PC-9 (cell line): Measurements from ENCODE around the gene SEC61G. TPM values are rescaled to one million over a fixed set of nuclear protein-coding genes. Genes with fewer than 3 reads are reported as not detected.

Experiments
- BruUV-seq: library from RNA; stranded (reverse); fragments of 400-500 nt; replicated peaks from 2 replicates; lab custom pipeline; 2021; lab: Mats Ljungman, UMichigan
- CTCF ChIA-PET: fragments of 300-600 bp; sonication (Branson Sonifier 250); formaldehyde crosslinking; loops from one replicate; lab custom pipeline; 2022; ENCODE audit warnings: antibody characterized with exemption; lab: Charles Lee
- POLR2A ChIA-PET: fragments of 300-600 bp; sonication (Branson Sonifier 250); formaldehyde crosslinking; loops from one replicate; lab custom pipeline; 2022; ENCODE audit warnings: antibody characterized with exemption; ENCODE audit not compliant: unreplicated experiment; lab: Charles Lee
- DNase-seq, 2 experiments: peaks; one replicate each; pipeline versions ENCODE4 v3.0.0 to v3.0.0-alpha.2; 2015 to 2022; ENCODE audit warnings: mixed read lengths in 1 of 2
- H2AFZ ChIP-seq: fragments of 200-600 bp; sonication (generic); 2 replicates; pipeline ENCODE4 v1.8.1; 2017; ENCODE audit warnings: antibody characterized with exemption
- H3F3A ChIP-seq: fragments of 200-600 bp; sonication (generic); 2 replicates; pipeline ENCODE4 v1.8.1; 2017; ENCODE audit warnings: antibody characterized with exemption, mild to moderate bottlenecking, low read depth; ENCODE audit not compliant: insufficient read depth
- H3K27ac ChIP-seq: fragments of 200-600 bp; sonication (generic); 2 replicates; pipeline ENCODE4 v1.6.1; 2016; ENCODE audit warnings: mixed run types
- H3K27me3 ChIP-seq: fragments of 200-600 bp; sonication (generic); 2 replicates; pipeline ENCODE4 v1.6.1; 2016; ENCODE audit warnings: low read depth, mixed run types; ENCODE audit not compliant: insufficient read depth
- H3K36me3 ChIP-seq: fragments of 200-600 bp; sonication (generic); 2 replicates; pipeline ENCODE4 v1.6.1; 2016; ENCODE audit warnings: low read depth, mixed run types
- H3K4me1 ChIP-seq: fragments of 200-600 bp; sonication (generic); replicated peaks from 2 replicates; pipeline ENCODE4 v1.6.1; 2016; ENCODE audit warnings: mixed run types; ENCODE audit not compliant: insufficient read depth
- H3K4me2 ChIP-seq: fragments of 200-600 bp; sonication (generic); 2 replicates; pipeline ENCODE4 v1.6.1; 2017; ENCODE audit warnings: mixed run types
- H3K4me3 ChIP-seq: fragments of 200-600 bp; sonication (generic); 2 replicates; pipeline ENCODE4 v1.6.1; 2016; ENCODE audit warnings: mixed run types
- H3K79me2 ChIP-seq: fragments of 200-600 bp; sonication (generic); 2 replicates; pipeline ENCODE4 v1.6.1; 2017; ENCODE audit warnings: low read depth, mixed run types
- H3K9me2 ChIP-seq: fragments of 200-600 bp; sonication (generic); 2 replicates; pipeline ENCODE4 v1.8.1; 2017; ENCODE audit warnings: mild to moderate bottlenecking; ENCODE audit not compliant: insufficient read depth
- H3K9me3 ChIP-seq: fragments of 200-600 bp; sonication (generic); 2 replicates; pipeline ENCODE4 v1.8.1; 2016; ENCODE audit warnings: low read depth; ENCODE audit not compliant: insufficient read depth
- H4K20me1 ChIP-seq: fragments of 200-600 bp; sonication (generic); 2 replicates; pipeline ENCODE4 v1.8.1; 2017; ENCODE audit not compliant: insufficient read depth
- EZH2 ChIP-seq: fragments of 200-600 bp; sonication (generic); IDR thresholded peaks from 2 replicates; pipeline ENCODE4 v1.8.0; 2017; ENCODE audit warnings: antibody characterized with exemption, low read depth
- intact Hi-C: fragments of 100-400 bp; cut with micrococcal nuclease; formaldehyde crosslinking; loops from one replicate; pipeline ENCODE4 v1.10.0; 2022; ENCODE audit not compliant: unreplicated experiment
- total RNA-seq: library from RNA; stranded (reverse); gene quantifications from 2 replicates; pipeline ENCODE4 v1.2.3, GENCODE V29; 2021
- TF ChIP-seq, protein P1 (sequence below): fragments of 200-600 bp; sonication (generic); conservative IDR thresholded peaks from 2 replicates; pipeline ENCODE4 v1.6.1; 2017; ENCODE audit warnings: mixed run types, antibody characterized with exemption, mild to moderate bottlenecking, moderate library complexity

SEC61G gene
- total RNA-seq, 1 experiment from 2014 or later = 261 TPM

DNA sequence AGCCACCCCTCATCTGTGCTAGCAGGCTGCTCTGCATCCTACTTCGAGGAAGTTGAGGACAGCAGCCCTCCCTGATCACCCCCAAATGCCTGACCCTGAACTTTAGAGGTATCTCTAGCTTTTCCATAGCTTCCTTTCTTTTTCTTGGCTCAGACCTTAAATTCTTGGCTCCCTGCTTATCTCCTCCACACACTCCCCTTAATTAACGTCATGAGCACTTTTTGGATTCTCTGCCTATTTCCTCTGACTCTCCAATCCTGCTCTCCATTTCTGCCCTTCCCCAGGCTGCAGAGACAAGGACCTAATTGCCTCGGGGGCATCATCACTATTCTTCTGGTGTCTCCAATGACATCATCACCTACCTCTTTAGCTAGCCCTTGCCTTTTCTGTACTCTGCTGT is 40.8 kb upstream of the SEC61G start:
- intact Hi-C loops = no loop called here
- H3K9me3 ChIP-seq = no peaks in the 10 kb centered on the region
- H3K36me3 ChIP-seq = no peaks in the 10 kb centered on the region
- H3K79me2 ChIP-seq = no peaks in the 10 kb centered on the region
- no peak overlapping the region for H3K4me2 ChIP-seq
- no peaks in the 10 kb centered on the region for H3K9me2 ChIP-seq
- no peak overlapping the region for H2AFZ ChIP-seq
- TF ChIP-seq, protein P1, sequence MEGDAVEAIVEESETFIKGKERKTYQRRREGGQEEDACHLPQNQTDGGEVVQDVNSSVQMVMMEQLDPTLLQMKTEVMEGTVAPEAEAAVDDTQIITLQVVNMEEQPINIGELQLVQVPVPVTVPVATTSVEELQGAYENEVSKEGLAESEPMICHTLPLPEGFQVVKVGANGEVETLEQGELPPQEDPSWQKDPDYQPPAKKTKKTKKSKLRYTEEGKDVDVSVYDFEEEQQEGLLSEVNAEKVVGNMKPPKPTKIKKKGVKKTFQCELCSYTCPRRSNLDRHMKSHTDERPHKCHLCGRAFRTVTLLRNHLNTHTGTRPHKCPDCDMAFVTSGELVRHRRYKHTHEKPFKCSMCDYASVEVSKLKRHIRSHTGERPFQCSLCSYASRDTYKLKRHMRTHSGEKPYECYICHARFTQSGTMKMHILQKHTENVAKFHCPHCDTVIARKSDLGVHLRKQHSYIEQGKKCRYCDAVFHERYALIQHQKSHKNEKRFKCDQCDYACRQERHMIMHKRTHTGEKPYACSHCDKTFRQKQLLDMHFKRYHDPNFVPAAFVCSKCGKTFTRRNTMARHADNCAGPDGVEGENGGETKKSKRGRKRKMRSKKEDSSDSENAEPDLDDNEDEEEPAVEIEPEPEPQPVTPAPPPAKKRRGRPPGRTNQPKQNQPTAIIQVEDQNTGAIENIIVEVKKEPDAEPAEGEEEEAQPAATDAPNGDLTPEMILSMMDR = no peak
- TF ChIP-seq EZH2 = no peak
- no TSS peak for BruUV-seq
- DNase-seq = no peak
- H3K4me3 ChIP-seq = no peak overlapping the region
- H4K20me1 ChIP-seq = no peaks in the 10 kb centered on the region
- H3F3A ChIP-seq = no peaks in the 10 kb centered on the region
- H3K4me1 ChIP-seq = peaks cover 6% of the 10 kb centered on the region
- ChIA-PET POLR2A (no interaction called here), CTCF (interaction anchor here (0.6 kb wide), 1 partner anchor 621 kb away, joined by 6 read pairs; no protein-coding TSS in a partner anchor)
- no peak overlapping the region for H3K27ac ChIP-seq
- no peaks in the 10 kb centered on the region for H3K27me3 ChIP-seq

DNA sequence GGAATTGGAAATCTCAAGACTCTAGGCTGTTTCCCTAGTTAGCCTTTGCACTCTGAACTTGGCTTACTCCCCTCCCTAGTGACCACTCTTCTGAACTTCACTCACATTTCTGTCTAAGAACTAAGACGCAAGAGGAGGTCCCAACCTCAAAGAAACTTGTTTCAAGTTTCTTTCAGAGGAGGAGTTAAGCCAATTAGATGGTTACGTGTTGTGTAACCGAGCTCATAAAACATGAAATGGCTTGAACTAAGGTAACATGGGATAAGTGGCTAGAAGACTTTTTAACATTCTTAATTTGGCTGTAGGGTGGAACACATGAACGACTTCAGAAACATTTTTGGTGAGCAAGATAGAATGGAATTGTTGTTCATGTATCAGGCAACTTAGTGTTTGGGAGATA is 39.5 kb upstream of the SEC61G start:
- H3K27me3 ChIP-seq = no peaks in the 10 kb centered on the region
- no peaks in the 10 kb centered on the region for H3K79me2 ChIP-seq
- H3K9me3 ChIP-seq = peaks cover 1% of the 10 kb centered on the region
- H3F3A ChIP-seq = no peaks in the 10 kb centered on the region
- CTCF ChIA-PET = no interaction called here
- DNase-seq = no peak
- H3K36me3 ChIP-seq = no peaks in the 10 kb centered on the region
- peaks cover 6% of the 10 kb centered on the region for H3K4me1 ChIP-seq
- H3K4me2 ChIP-seq = no peak overlapping the region
- POLR2A ChIA-PET = interaction anchor here (0.5 to 0.6 kb wide), 2 partner anchors 41 to 43 kb away, joined by 6 to 7 read pairs; no protein-coding TSS in a partner anchor
- TF ChIP-seq, protein P1 = no peak
- no peak for TF ChIP-seq EZH2
- BruUV-seq = no TSS peak
- intact Hi-C loops = no loop called here
- H3K27ac ChIP-seq = no peak overlapping the region
- no peaks in the 10 kb centered on the region for H4K20me1 ChIP-seq
- H3K9me2 ChIP-seq = no peaks in the 10 kb centered on the region
- H3K4me3 ChIP-seq = no peak overlapping the region
- no peak overlapping the region for H2AFZ ChIP-seq

DNA sequence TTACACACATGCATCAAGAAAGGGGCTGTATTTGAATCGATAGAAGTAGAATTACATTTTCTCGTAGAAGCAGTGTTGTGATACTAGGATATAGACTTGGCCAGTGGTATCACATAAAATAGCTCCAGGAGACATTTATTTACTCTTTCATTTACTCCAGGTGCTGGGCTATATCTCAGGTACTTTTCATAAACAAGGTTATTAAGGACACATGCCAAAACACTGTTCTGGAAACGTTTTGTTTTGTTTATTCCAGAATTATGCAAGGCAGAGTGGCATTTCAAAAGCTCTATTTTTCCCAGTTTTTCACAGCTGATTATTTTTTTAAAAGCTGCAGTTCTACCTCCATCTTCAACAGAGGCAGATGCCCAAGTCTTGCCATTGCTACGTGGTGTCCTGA is 37.8 kb upstream of the SEC61G start:
- Histone ChIP-seq H3F3A (no peaks in the 10 kb centered on the region), H3K4me2 (no peak overlapping the region), H3K4me1 (no peaks in the 10 kb centered on the region), H3K27ac (no peak overlapping the region), H3K79me2 (no peaks in the 10 kb centered on the region), H3K4me3 (no peak overlapping the region), H3K27me3 (no peaks in the 10 kb centered on the region), H2AFZ (0 out of 2 replicates have a peak overlapping the region, but pooled peaks have one; percentile 6), H3K9me3 (peaks cover 9% of the 10 kb centered on the region), H4K20me1 (no peaks in the 10 kb centered on the region), H3K36me3 (no peaks in the 10 kb centered on the region), H3K9me2 (no peaks in the 10 kb centered on the region)
- POLR2A ChIA-PET = no interaction called here
- no peak for DNase-seq
- BruUV-seq = no TSS peak
- no peak for TF ChIP-seq EZH2
- TF ChIP-seq, protein P1 = no peak
- intact Hi-C loops = no loop called here
- CTCF ChIA-PET = no interaction called here
